Right lung (tissue), 5 donors: Measurements from ENCODE around the gene TNIK. TPM values are rescaled to one million over a fixed set of nuclear protein-coding genes. Genes with fewer than 3 reads are reported as not detected.
A peak's percentile ranks its signal among the peaks of the same experiment; 100 is the strongest.

Experiments
- DNase-seq, 2 donors: peaks; one replicate each; pipeline ENCODE4 v3.0.0-alpha.2; 2013
- polyA plus RNA-seq, 5 donors: library from polyadenylated mRNA; unstranded; fragments of 120-200 nt; gene quantifications; one replicate each; pipeline versions ENCODE4 v1.2.1 to v1.2.3, GENCODE V29; 2013; ENCODE audit warnings: inconsistent platforms in 1 of 5, low replicate concordance in 1 of 5; ENCODE audit not compliant: insufficient read length in 5 of 5, insufficient read depth in 1 of 5

The TNIK gene
- polyA plus RNA-seq, 5 donors = 11.5 to 21.1 (median 16.2) TPM

DNA sequence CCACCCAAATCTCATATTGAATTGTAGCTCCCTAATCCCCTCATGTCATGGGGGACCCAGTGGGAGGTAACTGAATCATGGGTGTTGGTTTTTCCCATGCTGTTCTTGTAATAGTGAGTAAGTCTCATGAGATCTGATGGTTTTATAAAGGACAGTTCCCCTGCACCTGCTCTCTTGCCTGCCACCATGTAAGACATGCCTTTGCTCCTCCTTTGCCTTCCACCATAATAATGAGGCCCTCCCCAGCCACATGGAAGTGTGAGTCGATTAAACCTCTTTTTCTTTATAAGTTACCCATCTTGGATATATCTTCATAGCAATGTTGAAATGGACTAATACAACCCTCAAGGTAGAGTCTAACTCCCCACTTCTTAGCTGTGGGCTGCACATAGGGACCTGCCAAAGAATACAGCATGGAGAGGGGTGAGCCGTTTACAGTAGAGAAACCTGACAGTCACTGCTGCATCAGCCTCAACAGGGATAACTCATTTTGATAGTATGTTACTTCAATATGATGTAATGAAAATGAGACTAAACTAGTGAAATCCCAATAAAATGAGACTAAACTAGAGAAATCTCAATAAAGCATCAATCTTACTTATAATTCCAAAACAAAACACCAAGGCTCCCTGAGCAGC lies 117.3 kb downstream of the TNIK start:
- no peak for DNase-seq

- DNase-seq = no peak
Observed at GRCh38 chr3:171342200-171342599, 118.0 kb downstream of the TNIK start.

GRCh38 chr3:171340434-171340833 lies 119.8 kb downstream of the TNIK start:
- no peak for DNase-seq

DNA sequence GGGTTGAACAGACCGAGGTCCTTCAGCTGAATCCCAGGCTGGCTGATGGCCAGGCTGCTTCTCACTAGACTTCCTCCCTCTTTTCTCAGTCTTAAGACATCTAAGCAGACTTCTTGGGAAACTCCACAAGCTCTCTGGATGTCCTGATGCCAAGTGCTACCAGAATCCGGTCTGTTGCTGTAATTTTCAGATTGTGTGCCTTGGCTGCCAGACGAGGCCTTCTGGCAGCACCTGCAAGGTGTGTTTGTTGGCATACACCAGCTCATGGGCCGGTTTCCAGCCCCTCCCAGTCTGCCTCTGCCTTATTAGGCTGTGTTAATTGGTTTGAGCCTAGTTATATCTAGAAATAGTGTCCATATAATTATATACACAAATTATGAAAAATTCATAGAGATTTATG lies 120.6 kb downstream of the TNIK start:
- no peak for DNase-seq

DNA sequence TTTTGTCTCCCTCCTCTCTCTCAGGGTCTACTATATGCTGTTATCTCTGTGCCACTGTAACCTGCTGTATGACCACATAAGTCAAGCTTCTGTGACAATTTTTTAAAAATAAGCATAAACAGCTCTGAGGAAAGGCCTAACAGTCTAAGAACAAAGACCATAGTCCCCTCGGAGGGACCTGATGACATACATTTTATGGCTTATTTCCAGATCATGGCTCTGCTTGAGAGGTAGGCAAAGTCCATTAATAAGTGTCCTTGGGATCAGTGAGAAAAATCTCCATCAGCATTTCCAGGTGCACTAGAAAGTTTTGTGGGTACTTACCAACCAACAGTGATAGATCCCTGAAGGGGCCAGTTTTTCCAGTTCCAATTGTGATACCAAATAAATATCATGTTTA lies 123.8 kb downstream of the TNIK start:
- no peak for DNase-seq

DNA sequence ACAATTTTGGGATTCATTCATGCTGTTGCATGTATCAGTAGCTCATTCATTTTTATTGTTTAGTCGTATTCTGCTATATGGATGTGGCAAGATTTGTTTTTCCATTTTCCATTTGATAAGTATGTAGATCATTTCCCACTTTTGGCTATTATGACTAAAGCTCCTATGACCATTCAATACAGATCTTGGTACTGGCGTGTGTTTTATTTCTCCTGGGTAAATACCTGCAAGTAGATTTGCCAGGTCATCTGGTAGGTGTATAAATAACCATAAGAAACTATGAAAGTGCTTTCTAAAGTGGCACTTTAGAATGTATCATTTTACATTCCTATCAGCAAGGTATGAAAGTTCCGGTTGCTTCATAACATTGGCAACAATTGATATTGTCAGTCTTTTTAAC lies 124.6 kb downstream of the TNIK start:
- DNase-seq = no peak

DNA sequence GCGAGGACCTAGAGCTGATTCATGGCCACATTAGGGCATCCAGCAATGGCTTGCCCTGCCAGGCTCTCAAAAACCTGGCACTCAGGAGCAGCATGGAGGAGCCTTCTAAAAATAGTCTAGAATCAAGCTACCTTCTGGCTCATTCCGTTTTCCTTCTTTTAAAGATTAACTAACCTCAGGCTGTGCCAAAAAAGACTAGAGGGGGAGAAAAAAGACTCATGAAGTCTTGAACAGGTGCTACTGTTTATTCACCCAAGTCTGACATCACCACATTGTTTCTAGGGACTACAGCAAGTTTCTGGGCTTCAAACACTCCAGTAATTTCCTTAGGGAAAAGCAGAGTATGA lies 125.8 kb downstream of the TNIK start:
- DNase-seq = peak; percentile 64 to 65

DNA sequence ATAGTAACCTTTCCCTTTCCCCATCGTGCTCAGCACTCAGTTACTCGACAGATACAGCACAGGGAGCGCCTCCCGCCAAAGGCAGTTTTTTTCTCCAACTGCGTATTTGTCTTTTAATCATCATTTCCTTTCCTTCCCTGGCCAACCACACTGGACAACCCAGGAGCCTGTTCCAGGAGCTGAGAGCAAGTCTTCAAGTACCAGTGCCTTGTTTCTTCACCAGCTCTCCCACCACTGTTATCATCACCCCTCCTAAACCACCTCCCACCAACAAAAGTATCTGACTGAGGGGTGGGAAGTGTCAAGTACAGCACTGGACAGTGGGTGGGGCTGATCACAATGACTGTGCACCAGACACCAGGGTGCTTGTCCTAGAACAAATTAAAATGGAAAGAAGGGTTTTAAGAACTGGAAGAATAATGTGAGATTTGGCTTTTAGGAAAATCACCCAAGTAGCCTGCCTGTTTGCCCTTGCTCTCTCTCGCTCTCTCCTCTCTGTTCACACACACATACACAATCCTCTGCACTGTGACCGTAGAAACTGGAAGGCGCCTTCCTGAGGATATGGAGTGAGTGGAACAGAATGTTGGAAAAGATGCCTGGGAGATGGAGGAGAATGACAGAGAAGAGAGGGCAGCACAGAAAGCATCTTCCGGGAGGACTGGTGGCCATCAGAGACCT lies 126.3 kb downstream of the TNIK start:
- DNase-seq = no peak

DNA sequence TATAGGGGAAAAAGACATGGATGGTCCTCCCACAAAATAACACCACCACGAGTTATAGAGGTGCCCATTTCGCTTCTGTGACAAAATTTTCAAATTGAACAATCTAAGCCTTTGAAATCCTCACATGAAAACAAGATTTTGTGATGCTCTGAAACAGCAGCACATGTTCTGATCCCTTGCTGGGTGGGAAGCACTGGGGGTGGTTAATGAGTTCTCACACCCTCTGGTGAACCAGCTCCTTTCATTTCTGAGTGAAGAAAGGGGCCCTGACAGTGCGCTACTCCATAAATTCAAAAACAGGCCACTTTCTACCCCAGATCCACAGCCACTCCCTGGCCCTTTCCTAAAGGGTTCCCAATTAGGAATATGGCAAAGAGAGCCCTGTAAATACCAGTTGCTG lies 129.3 kb downstream of the TNIK start:
- no peak for DNase-seq

DNA sequence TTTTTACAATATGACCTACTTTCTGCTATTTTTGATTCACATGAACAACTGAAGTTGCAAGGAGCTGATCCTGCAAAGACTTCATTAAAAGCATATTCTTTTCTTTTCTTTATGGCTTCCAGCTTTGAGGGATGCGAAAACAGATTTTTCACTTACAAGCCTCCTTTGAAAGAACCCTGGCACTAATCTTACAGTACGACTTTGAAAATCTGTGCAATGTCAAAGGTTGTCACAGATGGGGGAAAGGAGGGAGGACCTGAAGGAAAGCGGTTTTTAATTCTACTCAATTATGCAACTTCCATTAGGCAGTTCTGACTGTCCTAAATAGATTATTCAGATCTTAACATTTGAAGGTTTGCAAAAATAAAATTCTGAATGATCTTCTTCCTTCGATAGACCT lies 130.5 kb downstream of the TNIK start:
- DNase-seq = no peak

GRCh38 chr3:171328419-171329082 lies 131.7 kb downstream of the TNIK start:
- no peak for DNase-seq

GRCh38 chr3:171327441-171328174 lies 132.6 kb downstream of the TNIK start:
- no peak for DNase-seq

DNA sequence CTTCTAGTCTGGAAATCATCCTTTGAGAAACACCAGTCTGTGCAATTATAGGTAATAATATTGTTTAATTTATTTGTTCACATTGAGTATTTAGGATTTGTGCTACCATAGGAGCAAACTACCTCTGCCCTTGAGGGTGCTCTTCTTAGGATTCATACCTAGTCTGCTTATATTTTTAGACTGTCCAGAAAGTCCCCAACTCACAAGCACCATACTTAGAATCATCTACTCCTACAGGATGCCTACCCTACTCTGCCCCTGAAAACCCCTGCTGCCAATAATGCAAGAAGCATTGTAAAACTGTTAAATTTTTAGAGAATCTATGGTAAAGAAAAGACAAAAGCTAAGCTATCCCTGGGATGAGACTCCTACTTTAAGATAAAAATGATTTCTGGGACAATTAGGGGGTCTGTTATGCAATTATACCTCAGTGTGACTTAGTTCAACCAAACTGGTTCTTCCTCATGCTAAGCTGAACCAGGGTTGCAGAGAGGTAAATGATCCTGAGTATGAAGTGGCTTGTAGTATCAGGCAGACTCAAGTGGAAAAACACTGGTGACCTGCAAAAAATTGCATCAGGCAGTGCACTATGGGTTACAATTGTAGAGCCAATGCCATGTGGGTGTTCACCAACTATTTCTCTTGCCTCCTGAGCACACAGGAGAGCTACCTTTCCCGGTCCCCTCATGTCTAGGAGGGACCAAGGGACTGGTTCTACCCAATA lies 133.3 kb downstream of the TNIK start:
- no peak for DNase-seq

- DNase-seq = no peak
Observed at GRCh38 chr3:171323938-171324536, 136.2 kb downstream of the TNIK start.

- DNase-seq = no peak
Observed at GRCh38 chr3:171321559-171322360, 138.4 kb downstream of the TNIK start.

DNA sequence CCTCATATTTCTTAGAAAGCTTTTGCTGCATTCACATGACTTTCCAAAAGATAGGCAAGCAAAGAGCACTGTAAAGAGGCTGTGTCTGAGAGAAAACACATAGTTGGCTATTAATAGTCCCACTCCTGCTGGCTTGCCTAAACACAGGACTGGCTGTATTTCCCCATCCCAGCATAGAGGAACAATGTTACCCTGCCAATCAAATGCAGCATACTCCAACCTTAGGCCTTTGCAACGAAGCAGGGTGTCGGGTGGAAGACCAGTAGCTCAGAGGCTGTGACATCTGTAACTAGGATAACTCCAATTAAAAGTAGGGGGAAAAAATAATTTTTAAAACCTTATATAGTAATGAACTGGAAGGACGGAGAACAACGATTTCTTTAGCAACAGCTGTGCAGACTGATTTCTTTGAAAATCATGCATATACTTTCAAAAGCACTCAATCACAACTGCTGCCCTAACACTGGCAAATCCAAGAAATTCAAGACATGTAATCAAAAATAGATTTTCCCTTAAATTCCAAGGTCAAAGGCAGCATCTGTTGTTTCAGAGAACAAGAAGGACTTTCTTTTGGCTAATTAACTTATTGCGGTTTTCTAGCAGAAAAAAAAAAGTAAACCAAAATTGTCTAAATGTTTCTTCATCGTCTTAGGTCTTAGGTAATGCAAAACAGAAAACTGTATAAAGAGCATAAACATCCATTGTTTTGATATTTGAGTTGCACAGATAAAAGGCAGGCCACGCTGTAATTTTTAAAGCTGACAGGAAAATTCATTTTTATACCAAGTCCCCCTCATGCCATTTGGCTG lies 139.3 kb downstream of the TNIK start:
- DNase-seq = peak; percentile 65 to 74

DNA sequence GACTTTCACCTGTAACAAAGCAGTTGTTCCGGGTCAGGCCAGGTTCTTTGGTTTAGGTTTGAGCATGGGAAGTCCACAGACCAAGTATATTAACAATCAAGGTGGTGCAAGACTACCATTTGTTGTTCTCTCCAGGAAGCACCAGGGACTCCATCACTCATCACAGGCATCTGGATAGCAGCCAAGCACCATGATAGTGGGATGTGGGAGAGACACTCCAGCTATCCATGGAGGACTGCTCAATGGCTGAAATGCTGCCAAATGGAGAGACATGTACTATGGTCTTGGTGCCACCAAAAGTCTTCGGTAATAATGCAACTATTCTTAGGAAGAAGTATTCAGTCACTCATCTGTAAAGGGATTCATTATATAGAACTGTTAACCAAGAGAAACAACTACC lies 143.0 kb downstream of the TNIK start:
- DNase-seq = no peak

DNA sequence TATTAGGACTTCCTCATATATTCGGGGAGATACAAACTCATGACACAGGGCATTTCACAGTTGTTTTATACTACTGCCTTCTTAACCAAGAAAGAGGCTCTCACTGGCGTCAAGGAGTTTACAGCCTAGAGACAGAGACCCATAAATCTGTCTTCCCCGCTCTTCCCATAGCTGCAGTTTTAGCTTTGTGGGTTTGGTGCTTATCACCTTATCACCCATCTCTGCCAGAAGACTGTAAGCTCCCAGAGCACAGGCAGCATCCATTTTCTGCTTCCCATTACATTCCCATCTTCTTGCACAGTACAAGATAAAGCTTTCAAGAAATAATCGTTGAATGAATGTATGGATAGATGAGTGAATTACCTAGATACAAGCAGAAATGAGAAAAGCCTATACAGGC lies 144.3 kb downstream of the TNIK start:
- DNase-seq = no peak

DNA sequence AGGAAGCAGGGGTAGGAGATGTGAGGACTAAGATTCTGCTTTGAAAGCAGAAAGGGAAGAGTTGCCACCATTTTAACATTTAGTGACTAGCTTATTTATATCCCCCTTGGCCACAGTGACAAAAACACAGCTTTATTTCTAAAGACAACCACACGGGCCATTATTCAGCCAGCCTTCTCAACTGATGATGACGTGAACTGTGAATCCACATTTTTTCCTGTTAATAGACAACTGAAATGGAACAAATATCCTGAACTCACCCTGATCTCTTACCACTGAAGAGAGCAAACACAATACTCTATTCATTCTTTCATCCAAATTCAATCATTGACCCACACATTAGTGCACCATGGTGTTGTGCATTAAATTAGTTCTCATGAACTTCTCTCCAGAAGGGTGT lies 145.1 kb downstream of the TNIK start:
- DNase-seq = no peak

GRCh38 chr3:171314341-171314740 lies 145.9 kb downstream of the TNIK start:
- no peak for DNase-seq
